ENCODE measurements around the gene THAP11.

DNA sequence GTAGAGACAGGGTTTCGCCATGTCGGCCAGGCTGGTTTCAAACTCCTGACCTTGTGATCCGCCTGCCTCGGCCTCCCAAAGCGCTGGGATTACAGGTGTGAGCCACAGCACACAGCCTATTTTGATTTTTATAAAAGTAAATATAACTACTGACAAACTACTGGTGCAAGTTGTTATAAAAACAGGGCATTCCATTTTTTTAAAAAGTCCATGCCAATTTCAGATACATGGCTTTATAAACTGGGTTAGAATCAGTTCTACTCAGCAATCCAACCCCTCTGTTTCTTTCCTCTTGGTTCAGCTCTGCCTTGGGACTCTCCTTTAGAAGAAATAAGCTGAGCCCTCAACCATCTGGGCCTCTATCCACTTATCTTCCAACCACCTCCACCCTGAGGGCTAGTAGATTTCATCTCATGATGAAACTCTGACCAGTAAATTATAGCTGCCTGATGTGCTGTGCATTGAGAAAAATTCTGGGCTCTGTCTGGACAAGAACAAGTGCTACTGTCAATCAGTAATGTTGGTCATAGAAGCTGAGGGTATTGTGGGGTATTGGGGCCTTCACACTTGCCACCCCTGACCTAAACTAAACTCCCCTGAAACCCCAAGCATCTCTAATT, 45.9 kb upstream of the THAP11 start:
- TF ChIP-seq, protein P1, sequence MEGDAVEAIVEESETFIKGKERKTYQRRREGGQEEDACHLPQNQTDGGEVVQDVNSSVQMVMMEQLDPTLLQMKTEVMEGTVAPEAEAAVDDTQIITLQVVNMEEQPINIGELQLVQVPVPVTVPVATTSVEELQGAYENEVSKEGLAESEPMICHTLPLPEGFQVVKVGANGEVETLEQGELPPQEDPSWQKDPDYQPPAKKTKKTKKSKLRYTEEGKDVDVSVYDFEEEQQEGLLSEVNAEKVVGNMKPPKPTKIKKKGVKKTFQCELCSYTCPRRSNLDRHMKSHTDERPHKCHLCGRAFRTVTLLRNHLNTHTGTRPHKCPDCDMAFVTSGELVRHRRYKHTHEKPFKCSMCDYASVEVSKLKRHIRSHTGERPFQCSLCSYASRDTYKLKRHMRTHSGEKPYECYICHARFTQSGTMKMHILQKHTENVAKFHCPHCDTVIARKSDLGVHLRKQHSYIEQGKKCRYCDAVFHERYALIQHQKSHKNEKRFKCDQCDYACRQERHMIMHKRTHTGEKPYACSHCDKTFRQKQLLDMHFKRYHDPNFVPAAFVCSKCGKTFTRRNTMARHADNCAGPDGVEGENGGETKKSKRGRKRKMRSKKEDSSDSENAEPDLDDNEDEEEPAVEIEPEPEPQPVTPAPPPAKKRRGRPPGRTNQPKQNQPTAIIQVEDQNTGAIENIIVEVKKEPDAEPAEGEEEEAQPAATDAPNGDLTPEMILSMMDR (conservative IDR thresholded peaks at IDR 0.05; ENCODE audit: low read depth in 2 of 2): no peak
- TF ChIP-seq CREB1 (CRISPR knock-in tag; IDR thresholded peaks at IDR 0.05; ENCODE audit: low read depth) (no peak), EZH2 (IDR thresholded peaks at IDR 0.05; ENCODE audit: low read depth, unreplicated experiment) (no peak), POLR2AphosphoS5 (IDR thresholded peaks at IDR 0.05; ENCODE audit: low read depth) (no peak), EZH2phosphoT487 (IDR thresholded peaks at IDR 0.05; ENCODE audit: unreplicated experiment) (no peak), JUNB (IDR thresholded peaks at IDR 0.05; ENCODE audit: unreplicated experiment) (no peak), NANOG (IDR thresholded peaks at IDR 0.05; ENCODE audit: borderline replicate concordance) (no peak), ZNF114 (CRISPR knock-in tag; IDR thresholded peaks at IDR 0.05) (no peak), STAT1 (IDR thresholded peaks at IDR 0.05; ENCODE audit: unreplicated experiment) (no peak), ZNF331 (CRISPR knock-in tag; IDR thresholded peaks at IDR 0.05; ENCODE audit: low read depth) (no peak)
- TF ChIP-seq, protein P2, sequence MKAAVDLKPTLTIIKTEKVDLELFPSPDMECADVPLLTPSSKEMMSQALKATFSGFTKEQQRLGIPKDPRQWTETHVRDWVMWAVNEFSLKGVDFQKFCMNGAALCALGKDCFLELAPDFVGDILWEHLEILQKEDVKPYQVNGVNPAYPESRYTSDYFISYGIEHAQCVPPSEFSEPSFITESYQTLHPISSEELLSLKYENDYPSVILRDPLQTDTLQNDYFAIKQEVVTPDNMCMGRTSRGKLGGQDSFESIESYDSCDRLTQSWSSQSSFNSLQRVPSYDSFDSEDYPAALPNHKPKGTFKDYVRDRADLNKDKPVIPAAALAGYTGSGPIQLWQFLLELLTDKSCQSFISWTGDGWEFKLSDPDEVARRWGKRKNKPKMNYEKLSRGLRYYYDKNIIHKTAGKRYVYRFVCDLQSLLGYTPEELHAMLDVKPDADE (IDR thresholded peaks at IDR 0.05): no peak
- TF ChIP-seq, protein P3, sequence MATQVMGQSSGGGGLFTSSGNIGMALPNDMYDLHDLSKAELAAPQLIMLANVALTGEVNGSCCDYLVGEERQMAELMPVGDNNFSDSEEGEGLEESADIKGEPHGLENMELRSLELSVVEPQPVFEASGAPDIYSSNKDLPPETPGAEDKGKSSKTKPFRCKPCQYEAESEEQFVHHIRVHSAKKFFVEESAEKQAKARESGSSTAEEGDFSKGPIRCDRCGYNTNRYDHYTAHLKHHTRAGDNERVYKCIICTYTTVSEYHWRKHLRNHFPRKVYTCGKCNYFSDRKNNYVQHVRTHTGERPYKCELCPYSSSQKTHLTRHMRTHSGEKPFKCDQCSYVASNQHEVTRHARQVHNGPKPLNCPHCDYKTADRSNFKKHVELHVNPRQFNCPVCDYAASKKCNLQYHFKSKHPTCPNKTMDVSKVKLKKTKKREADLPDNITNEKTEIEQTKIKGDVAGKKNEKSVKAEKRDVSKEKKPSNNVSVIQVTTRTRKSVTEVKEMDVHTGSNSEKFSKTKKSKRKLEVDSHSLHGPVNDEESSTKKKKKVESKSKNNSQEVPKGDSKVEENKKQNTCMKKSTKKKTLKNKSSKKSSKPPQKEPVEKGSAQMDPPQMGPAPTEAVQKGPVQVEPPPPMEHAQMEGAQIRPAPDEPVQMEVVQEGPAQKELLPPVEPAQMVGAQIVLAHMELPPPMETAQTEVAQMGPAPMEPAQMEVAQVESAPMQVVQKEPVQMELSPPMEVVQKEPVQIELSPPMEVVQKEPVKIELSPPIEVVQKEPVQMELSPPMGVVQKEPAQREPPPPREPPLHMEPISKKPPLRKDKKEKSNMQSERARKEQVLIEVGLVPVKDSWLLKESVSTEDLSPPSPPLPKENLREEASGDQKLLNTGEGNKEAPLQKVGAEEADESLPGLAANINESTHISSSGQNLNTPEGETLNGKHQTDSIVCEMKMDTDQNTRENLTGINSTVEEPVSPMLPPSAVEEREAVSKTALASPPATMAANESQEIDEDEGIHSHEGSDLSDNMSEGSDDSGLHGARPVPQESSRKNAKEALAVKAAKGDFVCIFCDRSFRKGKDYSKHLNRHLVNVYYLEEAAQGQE (IDR thresholded peaks at IDR 0.05; ENCODE audit: unreplicated experiment): no peak
- TF ChIP-seq, protein P4, sequence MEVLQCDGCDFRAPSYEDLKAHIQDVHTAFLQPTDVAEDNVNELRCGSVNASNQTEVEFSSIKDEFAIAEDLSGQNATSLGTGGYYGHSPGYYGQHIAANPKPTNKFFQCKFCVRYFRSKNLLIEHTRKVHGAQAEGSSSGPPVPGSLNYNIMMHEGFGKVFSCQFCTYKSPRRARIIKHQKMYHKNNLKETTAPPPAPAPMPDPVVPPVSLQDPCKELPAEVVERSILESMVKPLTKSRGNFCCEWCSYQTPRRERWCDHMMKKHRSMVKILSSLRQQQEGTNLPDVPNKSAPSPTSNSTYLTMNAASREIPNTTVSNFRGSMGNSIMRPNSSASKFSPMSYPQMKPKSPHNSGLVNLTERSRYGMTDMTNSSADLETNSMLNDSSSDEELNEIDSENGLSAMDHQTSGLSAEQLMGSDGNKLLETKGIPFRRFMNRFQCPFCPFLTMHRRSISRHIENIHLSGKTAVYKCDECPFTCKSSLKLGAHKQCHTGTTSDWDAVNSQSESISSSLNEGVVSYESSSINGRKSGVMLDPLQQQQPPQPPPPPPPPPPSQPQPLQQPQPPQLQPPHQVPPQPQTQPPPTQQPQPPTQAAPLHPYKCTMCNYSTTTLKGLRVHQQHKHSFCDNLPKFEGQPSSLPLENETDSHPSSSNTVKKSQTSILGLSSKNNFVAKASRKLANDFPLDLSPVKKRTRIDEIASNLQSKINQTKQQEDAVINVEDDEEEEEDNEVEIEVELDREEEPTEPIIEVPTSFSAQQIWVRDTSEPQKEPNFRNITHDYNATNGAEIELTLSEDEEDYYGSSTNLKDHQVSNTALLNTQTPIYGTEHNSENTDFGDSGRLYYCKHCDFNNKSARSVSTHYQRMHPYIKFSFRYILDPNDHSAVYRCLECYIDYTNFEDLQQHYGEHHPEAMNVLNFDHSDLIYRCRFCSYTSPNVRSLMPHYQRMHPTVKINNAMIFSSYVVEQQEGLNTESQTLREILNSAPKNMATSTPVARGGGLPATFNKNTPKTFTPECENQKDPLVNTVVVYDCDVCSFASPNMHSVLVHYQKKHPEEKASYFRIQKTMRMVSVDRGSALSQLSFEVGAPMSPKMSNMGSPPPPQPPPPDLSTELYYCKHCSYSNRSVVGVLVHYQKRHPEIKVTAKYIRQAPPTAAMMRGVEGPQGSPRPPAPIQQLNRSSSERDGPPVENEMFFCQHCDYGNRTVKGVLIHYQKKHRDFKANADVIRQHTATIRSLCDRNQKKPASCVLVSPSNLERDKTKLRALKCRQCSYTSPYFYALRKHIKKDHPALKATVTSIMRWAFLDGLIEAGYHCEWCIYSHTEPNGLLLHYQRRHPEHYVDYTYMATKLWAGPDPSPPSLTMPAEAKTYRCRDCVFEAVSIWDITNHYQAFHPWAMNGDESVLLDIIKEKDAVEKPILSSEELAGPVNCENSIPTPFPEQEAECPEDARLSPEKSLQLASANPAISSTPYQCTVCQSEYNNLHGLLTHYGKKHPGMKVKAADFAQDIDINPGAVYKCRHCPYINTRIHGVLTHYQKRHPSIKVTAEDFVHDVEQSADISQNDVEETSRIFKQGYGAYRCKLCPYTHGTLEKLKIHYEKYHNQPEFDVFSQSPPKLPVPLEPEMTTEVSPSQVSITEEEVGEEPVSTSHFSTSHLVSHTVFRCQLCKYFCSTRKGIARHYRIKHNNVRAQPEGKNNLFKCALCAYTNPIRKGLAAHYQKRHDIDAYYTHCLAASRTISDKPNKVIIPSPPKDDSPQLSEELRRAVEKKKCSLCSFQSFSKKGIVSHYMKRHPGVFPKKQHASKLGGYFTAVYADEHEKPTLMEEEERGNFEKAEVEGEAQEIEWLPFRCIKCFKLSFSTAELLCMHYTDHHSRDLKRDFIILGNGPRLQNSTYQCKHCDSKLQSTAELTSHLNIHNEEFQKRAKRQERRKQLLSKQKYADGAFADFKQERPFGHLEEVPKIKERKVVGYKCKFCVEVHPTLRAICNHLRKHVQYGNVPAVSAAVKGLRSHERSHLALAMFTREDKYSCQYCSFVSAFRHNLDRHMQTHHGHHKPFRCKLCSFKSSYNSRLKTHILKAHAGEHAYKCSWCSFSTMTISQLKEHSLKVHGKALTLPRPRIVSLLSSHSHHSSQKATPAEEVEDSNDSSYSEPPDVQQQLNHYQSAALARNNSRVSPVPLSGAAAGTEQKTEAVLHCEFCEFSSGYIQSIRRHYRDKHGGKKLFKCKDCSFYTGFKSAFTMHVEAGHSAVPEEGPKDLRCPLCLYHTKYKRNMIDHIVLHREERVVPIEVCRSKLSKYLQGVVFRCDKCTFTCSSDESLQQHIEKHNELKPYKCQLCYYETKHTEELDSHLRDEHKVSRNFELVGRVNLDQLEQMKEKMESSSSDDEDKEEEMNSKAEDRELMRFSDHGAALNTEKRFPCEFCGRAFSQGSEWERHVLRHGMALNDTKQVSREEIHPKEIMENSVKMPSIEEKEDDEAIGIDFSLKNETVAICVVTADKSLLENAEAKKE (CRISPR knock-in tag; IDR thresholded peaks at IDR 0.05): no peak
